GM06990 (cell line): Measurements from ENCODE around the gene ANKLE2.

ENCODE experiments used
- DNase-seq: peaks from one replicate; pipeline ENCODE4 v3.0.0-alpha.2; 2011; ENCODE audit not compliant: insufficient read length; ENCODE audit errors: extremely low read depth
- H3K27me3 ChIP-seq: replicated peaks from 2 replicates; pipeline ENCODE4 v1.6.0; 2011; ENCODE audit warnings: low read length; ENCODE audit not compliant: control insufficient read depth, insufficient read depth
- H3K36me3 ChIP-seq: 2 replicates; pipeline ENCODE4 v1.5.1; 2011; ENCODE audit warnings: low read length; ENCODE audit not compliant: control insufficient read depth, insufficient read depth
- H3K4me3 ChIP-seq: replicated peaks from 2 replicates; pipeline ENCODE4 v1.5.1; 2011; ENCODE audit warnings: low read depth, mild to moderate bottlenecking, control low read depth, low read length
- TF ChIP-seq, protein P1 (sequence below): IDR thresholded peaks from 2 replicates; pipeline ENCODE4 v1.5.1; 2011; ENCODE audit warnings: low read length, control low read depth, mild to moderate bottlenecking, inconsistent platforms; ENCODE audit not compliant: insufficient read depth, poor library complexity, severe bottlenecking

ANKLE2 gene

DNA sequence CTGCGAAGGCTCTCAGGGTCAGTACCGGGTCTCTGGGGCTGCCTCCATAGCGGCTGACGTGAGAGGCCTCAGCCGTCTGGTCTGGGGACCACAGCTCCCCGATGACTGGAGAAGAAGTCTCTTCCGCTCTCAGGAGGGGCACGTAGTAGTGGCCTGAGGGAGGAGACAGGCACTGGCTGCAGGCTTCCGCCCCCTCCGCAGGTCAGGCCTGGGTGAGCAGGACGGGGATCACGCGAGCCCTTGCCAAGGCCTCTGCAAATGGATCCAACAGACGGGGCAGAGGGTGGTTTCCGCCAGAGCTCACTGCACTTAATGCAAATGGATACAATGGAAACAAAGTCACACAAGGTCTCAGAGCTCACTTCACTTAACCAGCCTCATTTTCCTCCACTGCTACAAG, 24.7 kb downstream of the ANKLE2 start:
- DNase-seq: no peak
- H3K4me3 ChIP-seq: no peak overlapping the region
- H3K36me3 ChIP-seq: peaks cover 47% of the 10 kb centered on the region
- H3K27me3 ChIP-seq: no peaks in the 10 kb centered on the region
- TF ChIP-seq, protein P1, sequence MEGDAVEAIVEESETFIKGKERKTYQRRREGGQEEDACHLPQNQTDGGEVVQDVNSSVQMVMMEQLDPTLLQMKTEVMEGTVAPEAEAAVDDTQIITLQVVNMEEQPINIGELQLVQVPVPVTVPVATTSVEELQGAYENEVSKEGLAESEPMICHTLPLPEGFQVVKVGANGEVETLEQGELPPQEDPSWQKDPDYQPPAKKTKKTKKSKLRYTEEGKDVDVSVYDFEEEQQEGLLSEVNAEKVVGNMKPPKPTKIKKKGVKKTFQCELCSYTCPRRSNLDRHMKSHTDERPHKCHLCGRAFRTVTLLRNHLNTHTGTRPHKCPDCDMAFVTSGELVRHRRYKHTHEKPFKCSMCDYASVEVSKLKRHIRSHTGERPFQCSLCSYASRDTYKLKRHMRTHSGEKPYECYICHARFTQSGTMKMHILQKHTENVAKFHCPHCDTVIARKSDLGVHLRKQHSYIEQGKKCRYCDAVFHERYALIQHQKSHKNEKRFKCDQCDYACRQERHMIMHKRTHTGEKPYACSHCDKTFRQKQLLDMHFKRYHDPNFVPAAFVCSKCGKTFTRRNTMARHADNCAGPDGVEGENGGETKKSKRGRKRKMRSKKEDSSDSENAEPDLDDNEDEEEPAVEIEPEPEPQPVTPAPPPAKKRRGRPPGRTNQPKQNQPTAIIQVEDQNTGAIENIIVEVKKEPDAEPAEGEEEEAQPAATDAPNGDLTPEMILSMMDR: no peak

DNA sequence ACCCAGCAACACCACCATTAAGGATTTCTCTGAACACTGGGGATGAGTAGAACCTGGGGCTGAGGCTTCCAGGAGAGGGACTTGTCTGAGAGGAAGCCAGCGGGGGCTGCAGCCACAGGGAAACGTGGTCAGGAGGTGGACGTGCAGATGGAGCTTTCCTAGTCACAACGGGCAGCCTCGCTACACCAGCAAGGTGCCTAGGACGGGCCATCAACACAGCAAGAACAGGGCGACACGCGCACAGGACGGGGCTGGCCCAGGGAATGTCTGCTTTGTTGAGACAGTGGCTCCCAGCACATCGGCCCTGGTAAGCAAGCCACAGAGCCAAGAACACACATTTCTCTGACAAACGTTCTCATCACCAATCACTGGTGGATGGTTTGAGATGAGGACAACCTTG, 25.3 kb downstream of the ANKLE2 start:
- peaks cover 51% of the 10 kb centered on the region for H3K36me3 ChIP-seq
- no peaks in the 10 kb centered on the region for H3K27me3 ChIP-seq
- TF ChIP-seq, protein P1: no peak
- no peak for DNase-seq
- no peak overlapping the region for H3K4me3 ChIP-seq

DNA sequence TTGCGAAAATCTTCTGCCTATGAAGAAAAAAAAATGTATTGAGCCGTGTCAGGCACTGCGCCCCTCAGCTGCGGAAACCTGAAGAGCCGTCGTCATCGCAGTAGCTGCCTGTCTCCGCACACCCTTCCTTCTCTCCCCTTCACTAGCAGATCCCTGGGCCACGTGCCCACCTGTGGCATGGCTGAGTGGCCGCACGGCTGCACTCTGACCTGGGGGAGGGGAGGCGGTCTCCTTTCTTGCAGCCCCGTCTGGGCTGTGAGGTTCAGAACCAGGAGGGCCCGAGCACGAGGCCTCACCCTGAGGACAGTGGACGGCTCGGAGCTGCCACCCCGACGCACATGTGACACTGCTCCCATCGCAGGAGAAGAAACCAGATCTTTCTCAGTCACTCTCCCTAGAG, 26.1 kb downstream of the ANKLE2 start:
- Histone ChIP-seq H3K36me3 (peaks cover 53% of the 10 kb centered on the region), H3K4me3 (no peak overlapping the region), H3K27me3 (no peaks in the 10 kb centered on the region)
- no peak for DNase-seq
- TF ChIP-seq, protein P1: no peak

DNA sequence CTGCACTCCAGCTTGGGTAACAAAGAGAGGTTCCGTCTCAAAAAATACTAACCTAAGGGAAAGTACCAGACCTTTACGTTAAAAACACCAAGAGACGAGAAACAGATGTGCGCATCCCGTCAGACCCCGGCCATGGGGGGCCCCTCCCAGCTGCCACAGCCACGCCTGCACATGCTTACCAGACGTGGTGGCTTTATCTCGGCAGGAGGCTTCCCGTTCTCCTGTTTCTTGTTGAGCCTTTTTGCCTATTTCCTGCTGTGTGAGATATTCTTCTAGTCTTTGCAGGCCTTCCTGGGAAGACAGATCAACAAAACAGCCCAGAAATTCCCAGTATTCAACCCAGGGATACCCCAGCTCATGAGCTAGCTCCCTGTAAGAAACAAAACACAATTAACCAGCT, 27.4 kb downstream of the ANKLE2 start:
- H3K4me3 ChIP-seq: no peak overlapping the region
- TF ChIP-seq, protein P1: no peak
- H3K27me3 ChIP-seq: no peaks in the 10 kb centered on the region
- H3K36me3 ChIP-seq: peaks cover 48% of the 10 kb centered on the region
- no peak for DNase-seq

DNA sequence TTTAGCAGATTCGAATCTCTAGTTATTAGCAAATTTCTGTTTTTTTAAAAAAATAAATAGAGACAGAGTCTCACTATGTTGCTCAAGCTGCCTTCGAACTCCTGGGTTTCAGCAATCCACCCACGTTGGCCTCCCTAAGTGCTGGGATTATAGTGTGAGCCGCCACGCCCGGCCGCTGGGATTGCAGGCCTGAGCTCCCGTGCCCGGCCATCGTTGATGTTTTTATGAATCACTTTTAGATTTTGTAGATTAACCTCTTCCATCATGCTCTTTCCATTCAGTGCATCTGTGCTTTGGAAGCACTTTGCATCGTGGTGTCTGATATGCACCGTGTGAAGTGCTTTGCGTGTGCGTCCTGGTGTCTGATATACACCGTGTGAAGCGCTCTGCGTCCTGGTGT, 30.1 kb downstream of the ANKLE2 start:
- Histone ChIP-seq H3K27me3 (no peaks in the 10 kb centered on the region), H3K4me3 (no peak overlapping the region), H3K36me3 (peaks cover 54% of the 10 kb centered on the region)
- no peak for DNase-seq
- TF ChIP-seq, protein P1: no peak

DNA sequence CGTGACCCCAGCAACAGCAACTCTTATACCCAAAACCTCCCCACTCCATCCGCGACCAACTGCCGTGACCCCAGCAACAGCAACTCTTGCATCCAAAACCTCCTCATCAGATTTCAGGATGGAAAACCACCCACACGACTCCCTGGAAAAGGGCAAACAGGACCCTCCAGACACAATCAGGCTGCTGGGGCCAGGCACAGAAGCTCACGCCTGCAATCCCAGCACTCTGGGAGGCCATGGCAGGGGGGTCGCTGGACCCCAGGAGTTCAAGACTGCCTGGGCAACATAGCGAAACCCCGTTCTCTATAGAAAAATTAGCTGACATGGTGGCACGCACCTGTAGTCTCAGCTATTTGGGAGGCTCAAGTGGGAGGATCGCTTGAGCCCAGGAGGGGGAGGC, 31.3 kb downstream of the ANKLE2 start:
- Histone ChIP-seq H3K4me3 (no peak overlapping the region), H3K27me3 (no peaks in the 10 kb centered on the region), H3K36me3 (peaks cover 51% of the 10 kb centered on the region)
- no peak for DNase-seq
- TF ChIP-seq, protein P1: no peak
